IPS-18c (cell line): Measurements from ENCODE around the gene POLR2E.
"Not testable (repeated sequence)": the region's sequence is repeated elsewhere in the genome, so short reads cannot be mapped to it uniquely, and the experiment has no call there.

Experiments
- H3K4me3 ChIP-seq: 2 replicates; pipeline ENCODE4 v1.7.0; 2013; ENCODE audit warnings: low read depth, mild to moderate bottlenecking, low read length, moderate library complexity; ENCODE audit not compliant: insufficient read depth
- H3K9me3 ChIP-seq: one replicate; pipeline ENCODE4 v1.6.1; 2013; ENCODE audit warnings: mild to moderate bottlenecking, low read length, moderate library complexity; ENCODE audit not compliant: control insufficient read depth, insufficient read depth

Gene POLR2E

GRCh38 chr19:1129535-1129934, 34.4 kb upstream of the POLR2E start:
- no peaks in the 10 kb centered on the region for H3K9me3 ChIP-seq
- H3K4me3 ChIP-seq = no peak overlapping the region

- not testable (repeated sequence) for H3K9me3 ChIP-seq, H3K4me3 ChIP-seq
These were observed 33.9 kb upstream of the POLR2E start for GRCh38 chr19:1129084-1129483.

- H3K9me3 ChIP-seq = no peaks in the 10 kb centered on the region
These were observed 32.9 kb upstream of the POLR2E start for GRCh38 chr19:1128106-1128505.

GRCh38 chr19:1126984-1127760, 32.0 kb upstream of the POLR2E start:
- H3K9me3 ChIP-seq = no peaks in the 10 kb centered on the region
- H3K4me3 ChIP-seq = no peak overlapping the region

More at GRCh38 chr19:1128106-1128505, 32.9 kb upstream of the POLR2E start:
- no peak overlapping the region for H3K4me3 ChIP-seq

- H3K4me3 ChIP-seq = no peak overlapping the region
These were observed 30.7 kb upstream of the POLR2E start for GRCh38 chr19:1125601-1126467.

GRCh38 chr19:1123885-1124677, 28.9 kb upstream of the POLR2E start:
- no peak overlapping the region for H3K4me3 ChIP-seq
- no peaks in the 10 kb centered on the region for H3K9me3 ChIP-seq

More at GRCh38 chr19:1125601-1126467, 30.7 kb upstream of the POLR2E start:
- H3K9me3 ChIP-seq = no peaks in the 10 kb centered on the region

- H3K9me3 ChIP-seq = no peaks in the 10 kb centered on the region
These were observed 28.2 kb upstream of the POLR2E start for GRCh38 chr19:1123381-1123780.

GRCh38 chr19:1122972-1123363, 27.8 kb upstream of the POLR2E start:
- no peak overlapping the region; the same call in 1 of the 2 replicates for H3K4me3 ChIP-seq
- no peaks in the 10 kb centered on the region for H3K9me3 ChIP-seq

More at GRCh38 chr19:1123381-1123780, 28.2 kb upstream of the POLR2E start:
- no peak overlapping the region for H3K4me3 ChIP-seq

- Histone ChIP-seq H3K9me3 (no peaks in the 10 kb centered on the region), H3K4me3 (no peak overlapping the region; the same call in 1 of the 2 replicates)
These were observed 27.1 kb upstream of the POLR2E start for GRCh38 chr19:1122021-1122971.

GRCh38 chr19:1121395-1121794, 26.2 kb upstream of the POLR2E start:
- Histone ChIP-seq H3K9me3 (no peaks in the 10 kb centered on the region), H3K4me3 (no peak overlapping the region)

GRCh38 chr19:1119475-1120217, 24.5 kb upstream of the POLR2E start:
- H3K4me3 ChIP-seq = no peak overlapping the region

GRCh38 chr19:1118999-1119398, 23.8 kb upstream of the POLR2E start:
- H3K9me3 ChIP-seq = no peaks in the 10 kb centered on the region
- H3K4me3 ChIP-seq = no peak overlapping the region

More at GRCh38 chr19:1119475-1120217, 24.5 kb upstream of the POLR2E start:
- no peaks in the 10 kb centered on the region for H3K9me3 ChIP-seq

- no peak overlapping the region for H3K4me3 ChIP-seq
- H3K9me3 ChIP-seq = no peaks in the 10 kb centered on the region
These were observed 22.5 kb upstream of the POLR2E start for GRCh38 chr19:1117654-1118053.

GRCh38 chr19:1116726-1117581, 21.8 kb upstream of the POLR2E start:
- H3K9me3 ChIP-seq = no peaks in the 10 kb centered on the region
- no peak overlapping the region for H3K4me3 ChIP-seq
